Retinal pigment epithelial cell (primary cell): Measurements from ENCODE around the gene KLHL30.
A peak's percentile ranks its signal among the peaks of the same experiment; 100 is the strongest.

Experiments
- DNase-seq: peaks from one replicate; pipeline ENCODE4 v3.0.0-alpha.2; 2010; ENCODE audit warnings: low read depth
- H3K4me3 ChIP-seq: 2 replicates; pipeline ENCODE4 v1.5.1; 2011; ENCODE audit warnings: mild to moderate bottlenecking, low read length, control low read depth, moderate library complexity
- CTCF ChIP-seq: conservative IDR thresholded peaks from 2 replicates; pipeline ENCODE4 v1.5.1; 2011; ENCODE audit warnings: low read depth, low read length, control low read depth, inconsistent platforms

Gene KLHL30

GRCh38 chr2:238157506-238158017, 19.1 kb downstream of the KLHL30 start:
- H3K4me3 ChIP-seq: no peak overlapping the region
- no peak for TF ChIP-seq CTCF
- DNase-seq: no peak

GRCh38 chr2:238158018-238158508, 19.6 kb downstream of the KLHL30 start:
- DNase-seq: no peak
- no peak for TF ChIP-seq CTCF
- no peak overlapping the region for H3K4me3 ChIP-seq

GRCh38 chr2:238158509-238159070, 20.1 kb downstream of the KLHL30 start, which contains the start of gene ERFE:
ERFE (plus strand) TSS chr2:238158970; CDS start chr2:238159008, 38 bp downstream.
- peak within 1 kb of the TSS; percentile 20 for H3K4me3 ChIP-seq
- TF ChIP-seq CTCF: peak; percentile 39
- no peak for DNase-seq

- peak overlapping the region; percentile 20 for H3K4me3 ChIP-seq
Measured at GRCh38 chr2:238159071-238159539, 20.6 kb downstream of the KLHL30 start.

GRCh38 chr2:238159661-238160205, 21.3 kb downstream of the KLHL30 start:
- no peak for TF ChIP-seq CTCF
- DNase-seq: no peak
- H3K4me3 ChIP-seq: no peak overlapping the region

More at GRCh38 chr2:238159071-238159539, 20.6 kb downstream of the KLHL30 start:
- no peak for DNase-seq
- TF ChIP-seq CTCF: no peak

- peak; percentile 40 for TF ChIP-seq CTCF
- DNase-seq: no peak
- no peak overlapping the region for H3K4me3 ChIP-seq
Measured at GRCh38 chr2:238160206-238161129, 22.0 kb downstream of the KLHL30 start.
